ENCODE data around the gene LGALS7B.
"Not testable (repeated sequence)": the region's sequence is repeated elsewhere in the genome, so short reads cannot be mapped to it uniquely, and the experiment has no call there.

Gene LGALS7B

DNA sequence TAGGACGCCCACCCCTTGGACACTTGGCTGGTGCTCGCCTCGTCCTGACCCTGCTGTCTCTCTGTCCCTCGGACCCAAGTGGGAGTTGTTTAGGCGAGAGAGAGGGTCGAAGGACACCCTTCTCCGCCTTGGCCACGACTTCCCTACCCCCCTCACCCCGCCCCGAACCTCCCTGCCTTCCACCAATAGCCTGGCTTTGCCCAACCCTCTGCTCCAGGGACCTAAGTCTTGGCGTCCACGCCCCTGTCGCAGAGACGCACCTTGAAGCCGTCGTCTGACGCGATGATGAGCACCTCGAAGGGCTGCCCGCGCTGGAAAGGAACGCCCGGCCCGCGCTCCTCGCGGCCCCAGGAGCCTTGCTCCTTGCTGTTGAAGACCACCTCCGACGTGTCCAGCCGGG lies 17.4 kb upstream of the LGALS7B start:
- H3K27ac ChIP-seq (ENCODE audit: low read depth, low read length); H3K4me2 ChIP-seq (ENCODE audit: low read length); H3K4me3 ChIP-seq (ENCODE audit: low read length); H3K9me3 ChIP-seq (ENCODE audit: control insufficient read depth, insufficient read depth, low read length); H3K79me2 ChIP-seq (ENCODE audit: control insufficient read depth, low read length); H4K20me1 ChIP-seq (ENCODE audit: control insufficient read depth, insufficient read depth, low read depth, low read length); H3K27me3 ChIP-seq (ENCODE audit: control insufficient read depth, low read length); H3F3A ChIP-seq (ENCODE audit: control insufficient read depth, insufficient read depth); H3K9me2 ChIP-seq (replicated peaks; ENCODE audit: control insufficient read depth, low read length); H3K36me3 ChIP-seq (ENCODE audit: control insufficient read depth, low read length): not testable (repeated sequence)
- peaks cover 11% of the 10 kb centered on the region for H3K4me1 ChIP-seq (ENCODE audit: control insufficient read depth, low read length)

DNA sequence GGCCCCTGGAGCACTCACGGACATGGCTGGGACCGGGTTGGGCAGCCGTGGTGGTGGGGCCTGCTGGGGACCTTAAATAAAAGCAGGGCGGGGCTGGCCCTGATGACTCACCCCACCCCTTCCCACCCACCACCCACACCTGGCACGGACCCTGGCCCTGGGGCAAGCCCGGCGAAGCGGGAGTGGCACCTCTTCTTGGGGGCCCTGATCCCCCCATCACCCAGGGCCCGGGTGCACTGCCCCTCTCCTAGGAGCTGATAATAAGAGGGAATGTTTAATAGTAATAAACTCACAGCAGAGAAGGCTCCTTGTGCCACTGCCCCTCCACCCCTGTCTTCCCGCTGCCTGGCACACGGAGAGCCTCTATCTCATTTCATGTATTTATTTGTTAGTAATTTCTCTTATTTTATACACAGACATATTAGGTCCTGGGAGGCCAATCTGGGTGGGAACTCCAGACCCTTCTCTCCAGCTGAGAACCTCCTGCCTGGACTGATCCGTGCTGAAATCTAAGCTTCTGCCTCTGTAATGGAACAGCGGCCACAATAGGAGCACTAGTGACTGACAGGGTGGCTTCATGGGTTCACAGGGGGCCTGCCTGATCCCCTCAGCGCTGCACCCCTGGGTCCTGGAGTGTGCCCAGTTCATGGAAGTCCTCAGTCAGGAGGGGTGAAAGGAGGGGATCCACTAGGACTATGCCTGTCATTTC lies 15.4 kb upstream of the LGALS7B start, which contains the start of gene LGALS7:
Gene LGALS7 (minus strand): TSS at position 49 of the 709 bp plus-strand sequence. CDS start 25 bp downstream, at position 24.
- TF ChIP-seq EZH2phosphoT487 (IDR thresholded peaks at IDR 0.05; ENCODE audit: borderline replicate concordance, low read length), result no peak
- TF ChIP-seq, protein P1, sequence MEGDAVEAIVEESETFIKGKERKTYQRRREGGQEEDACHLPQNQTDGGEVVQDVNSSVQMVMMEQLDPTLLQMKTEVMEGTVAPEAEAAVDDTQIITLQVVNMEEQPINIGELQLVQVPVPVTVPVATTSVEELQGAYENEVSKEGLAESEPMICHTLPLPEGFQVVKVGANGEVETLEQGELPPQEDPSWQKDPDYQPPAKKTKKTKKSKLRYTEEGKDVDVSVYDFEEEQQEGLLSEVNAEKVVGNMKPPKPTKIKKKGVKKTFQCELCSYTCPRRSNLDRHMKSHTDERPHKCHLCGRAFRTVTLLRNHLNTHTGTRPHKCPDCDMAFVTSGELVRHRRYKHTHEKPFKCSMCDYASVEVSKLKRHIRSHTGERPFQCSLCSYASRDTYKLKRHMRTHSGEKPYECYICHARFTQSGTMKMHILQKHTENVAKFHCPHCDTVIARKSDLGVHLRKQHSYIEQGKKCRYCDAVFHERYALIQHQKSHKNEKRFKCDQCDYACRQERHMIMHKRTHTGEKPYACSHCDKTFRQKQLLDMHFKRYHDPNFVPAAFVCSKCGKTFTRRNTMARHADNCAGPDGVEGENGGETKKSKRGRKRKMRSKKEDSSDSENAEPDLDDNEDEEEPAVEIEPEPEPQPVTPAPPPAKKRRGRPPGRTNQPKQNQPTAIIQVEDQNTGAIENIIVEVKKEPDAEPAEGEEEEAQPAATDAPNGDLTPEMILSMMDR (IDR thresholded peaks at IDR 0.05; ENCODE audit: low read depth, low read length, poor library complexity, severe bottlenecking), result no peak
- no peak within 1 kb of the TSS for H3K27ac ChIP-seq (ENCODE audit: low read depth, low read length)

DNA sequence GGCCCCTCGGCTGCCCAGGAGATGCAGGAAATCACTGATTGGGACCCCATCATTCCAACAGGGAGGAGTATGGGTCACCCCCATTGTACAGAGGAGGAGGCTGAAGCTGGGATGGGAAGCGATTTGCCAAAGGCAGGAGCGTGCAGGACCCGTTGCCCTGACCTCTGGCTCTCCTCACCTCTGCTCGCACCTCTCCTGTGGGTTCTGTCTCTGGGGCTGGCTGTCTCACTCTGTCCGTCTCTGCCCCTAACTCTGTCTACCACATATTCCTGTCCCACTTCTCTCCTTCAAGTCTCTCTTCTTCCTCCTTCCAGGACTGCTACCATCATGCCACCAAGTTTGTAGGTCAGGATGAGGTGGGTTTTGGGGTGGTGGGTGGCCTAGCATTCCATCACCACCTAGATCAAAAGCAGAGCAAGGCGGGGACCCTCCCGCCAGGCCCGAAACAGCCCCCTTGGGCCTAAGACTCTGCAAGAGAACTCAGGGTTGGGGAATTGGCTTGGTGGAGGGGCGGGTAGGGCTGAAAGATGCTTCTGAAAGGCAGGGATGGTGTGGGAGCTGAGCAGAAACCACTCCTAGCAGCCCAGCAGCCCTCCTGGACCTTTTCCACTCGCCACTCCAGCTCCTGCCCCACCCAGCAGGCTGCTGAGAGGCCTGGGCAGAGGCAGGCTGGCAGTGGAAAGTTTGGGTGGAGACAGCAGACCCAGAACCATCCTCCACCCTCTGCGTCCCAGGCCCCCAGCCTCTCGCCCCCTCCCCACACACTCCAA lies 14.6 kb upstream of the LGALS7B start:
- Histone ChIP-seq H3K9me2 (replicated peaks; ENCODE audit: control insufficient read depth, low read length) (no peaks in the 10 kb centered on the region), H3K9me3 (ENCODE audit: control insufficient read depth, insufficient read depth, low read length) (no peaks in the 10 kb centered on the region), H3K4me3 (ENCODE audit: low read length) (no peak overlapping the region), H3K4me1 (ENCODE audit: control insufficient read depth, low read length) (peaks cover 8% of the 10 kb centered on the region), H3K4me2 (ENCODE audit: low read length) (no peak overlapping the region), H3K27me3 (ENCODE audit: control insufficient read depth, low read length) (no peaks in the 10 kb centered on the region), H3K36me3 (ENCODE audit: control insufficient read depth, low read length) (no peaks in the 10 kb centered on the region), H4K20me1 (ENCODE audit: control insufficient read depth, insufficient read depth, low read depth, low read length) (no peaks in the 10 kb centered on the region), H3K27ac (ENCODE audit: low read depth, low read length) (no peak overlapping the region), H3K79me2 (ENCODE audit: control insufficient read depth, low read length) (no peaks in the 10 kb centered on the region), H3F3A (ENCODE audit: control insufficient read depth, insufficient read depth) (0 out of 2 replicates have a peak, but pooled peaks cover 3% of the 10 kb centered on the region)
- no peak for TF ChIP-seq EZH2phosphoT487 (IDR thresholded peaks at IDR 0.05; ENCODE audit: borderline replicate concordance, low read length)
- TF ChIP-seq, protein P1 (IDR thresholded peaks at IDR 0.05; ENCODE audit: low read depth, low read length, poor library complexity, severe bottlenecking), result no peak

More for the DNA sequence above, 15.4 kb upstream of the LGALS7B start, which contains the start of gene LGALS7:
- Histone ChIP-seq H3F3A (ENCODE audit: control insufficient read depth, insufficient read depth) (0 out of 2 replicates have a peak, but pooled peaks cover 3% of the 10 kb centered on the region), H3K4me1 (ENCODE audit: control insufficient read depth, low read length) (peaks cover 11% of the 10 kb centered on the region), H3K36me3 (ENCODE audit: control insufficient read depth, low read length) (no peaks in the 10 kb centered on the region), H4K20me1 (ENCODE audit: control insufficient read depth, insufficient read depth, low read depth, low read length) (no peaks in the 10 kb centered on the region), H3K4me3 (ENCODE audit: low read length) (no peak within 1 kb of the TSS), H3K79me2 (ENCODE audit: control insufficient read depth, low read length) (no peaks in the 10 kb centered on the region), H3K9me3 (ENCODE audit: control insufficient read depth, insufficient read depth, low read length) (no peaks in the 10 kb centered on the region), H3K27me3 (ENCODE audit: control insufficient read depth, low read length) (no peaks in the 10 kb centered on the region), H3K4me2 (ENCODE audit: low read length) (no peak within 1 kb of the TSS), H3K9me2 (replicated peaks; ENCODE audit: control insufficient read depth, low read length) (no peaks in the 10 kb centered on the region)

DNA sequence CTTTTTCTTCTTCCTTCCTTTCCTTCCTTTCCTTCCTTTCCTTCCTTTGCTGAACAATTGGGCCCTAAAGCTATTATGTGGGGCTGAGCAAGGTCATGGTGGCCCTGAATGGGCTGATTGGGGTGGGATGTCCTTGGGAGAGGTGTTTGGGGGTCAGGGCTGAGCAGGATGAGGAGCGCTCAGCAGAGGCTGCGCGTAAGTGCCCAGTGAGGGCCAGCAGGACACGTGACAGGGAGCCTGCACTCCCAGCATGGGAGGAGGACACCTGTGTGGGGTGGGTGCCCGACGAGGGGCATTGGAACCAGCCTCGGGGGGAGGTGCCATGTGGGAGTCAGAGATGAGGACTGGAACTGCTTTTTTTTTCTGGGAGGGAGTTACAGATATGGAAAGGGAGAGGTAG lies 10.3 kb upstream of the LGALS7B start:
- no peaks in the 10 kb centered on the region for H3K79me2 ChIP-seq (ENCODE audit: control insufficient read depth, low read length)
- no peaks in the 10 kb centered on the region for H3K36me3 ChIP-seq (ENCODE audit: control insufficient read depth, low read length)
- no peak overlapping the region for H3K4me3 ChIP-seq (ENCODE audit: low read length)
- H3F3A ChIP-seq (ENCODE audit: control insufficient read depth, insufficient read depth), result 0 out of 2 replicates have a peak, but pooled peaks cover 3% of the 10 kb centered on the region
- TF ChIP-seq EZH2phosphoT487 (IDR thresholded peaks at IDR 0.05; ENCODE audit: borderline replicate concordance, low read length), result no peak
- TF ChIP-seq, protein P1 (IDR thresholded peaks at IDR 0.05; ENCODE audit: low read depth, low read length, poor library complexity, severe bottlenecking), result no peak
- no peaks in the 10 kb centered on the region for H4K20me1 ChIP-seq (ENCODE audit: control insufficient read depth, insufficient read depth, low read depth, low read length)
- peaks cover 4% of the 10 kb centered on the region; the same call in 1 of the 2 replicates for H3K27me3 ChIP-seq (ENCODE audit: control insufficient read depth, low read length)
- no peaks in the 10 kb centered on the region for H3K9me2 ChIP-seq (replicated peaks; ENCODE audit: control insufficient read depth, low read length)
- H3K27ac ChIP-seq (ENCODE audit: low read depth, low read length), result no peak overlapping the region
- no peaks in the 10 kb centered on the region for H3K9me3 ChIP-seq (ENCODE audit: control insufficient read depth, insufficient read depth, low read length)
- no peak overlapping the region for H3K4me2 ChIP-seq (ENCODE audit: low read length)
- H3K4me1 ChIP-seq (ENCODE audit: control insufficient read depth, low read length), result no peaks in the 10 kb centered on the region
